Small intestine (tissue), 7 donors: Measurements from ENCODE around the gene CCDC18. TPM values are rescaled to one million over a fixed set of nuclear protein-coding genes. Genes with fewer than 3 reads are reported as not detected.
"Not testable (repeated sequence)": the region's sequence is repeated elsewhere in the genome, so short reads cannot be mapped to it uniquely, and the experiment has no call there.

ENCODE experiments used
- DNase-seq, 2 donors: peaks; one replicate each; pipeline versions ENCODE4 v3.0.0 to v3.0.0-alpha.2; 2013
- FAIRE-seq: peaks from 2 replicates; lab custom pipeline; 2012; peaks lifted over from hg19 to GRCh38; lab: Jason Lieb, UNC
- H3K27ac ChIP-seq, 3 donors: one replicate each; pipeline ENCODE4 v1.5.1; 2013; ENCODE audit warnings: low read length in 2 of 3, mild to moderate bottlenecking in 2 of 3, control low read depth in 1 of 3, inconsistent platforms in 1 of 3, low read depth in 1 of 3, moderate library complexity in 1 of 3
- H3K27me3 ChIP-seq, 3 donors: one replicate each; pipeline ENCODE4 v1.6.1; 2013; ENCODE audit warnings: low read length in 3 of 3, inconsistent platforms in 1 of 3; ENCODE audit not compliant: control insufficient read depth in 3 of 3, insufficient read depth in 3 of 3
- H3K36me3 ChIP-seq, 3 donors: one replicate each; pipeline ENCODE4 v1.6.1; 2013; ENCODE audit warnings: low read length in 3 of 3, inconsistent platforms in 1 of 3, low read depth in 1 of 3, mild to moderate bottlenecking in 1 of 3, moderate library complexity in 1 of 3; ENCODE audit not compliant: control insufficient read depth in 3 of 3, insufficient read depth in 2 of 3
- H3K4me1 ChIP-seq, 3 donors: one replicate each; pipeline ENCODE4 v1.6.1; 2013; ENCODE audit warnings: low read length in 2 of 3, inconsistent platforms in 1 of 3, low read depth in 1 of 3, mild to moderate bottlenecking in 1 of 3, moderate library complexity in 1 of 3; ENCODE audit not compliant: control insufficient read depth in 3 of 3, insufficient read depth in 2 of 3
- H3K4me3 ChIP-seq, 3 donors: one replicate each; pipeline ENCODE4 v1.5.1; 2013; ENCODE audit warnings: low read length in 3 of 3, control low read depth in 1 of 3, inconsistent platforms in 1 of 3, low read depth in 1 of 3, mild to moderate bottlenecking in 1 of 3, moderate library complexity in 1 of 3
- H3K9me3 ChIP-seq, 2 donors: one replicate each; pipeline ENCODE4 v1.6.1; 2013; ENCODE audit warnings: low read depth in 1 of 2, low read length in 1 of 2; ENCODE audit not compliant: control insufficient read depth in 2 of 2, insufficient read depth in 1 of 2
- WGBS, 3 donors: extraction: QIAGEN DNeasy Blood & Tissue Kit; methylation state at CpG; one replicate each; pipeline ENCODE4 v1.1.7; 2013; 5-methylcytosine and 5-hydroxymethylcytosine counted together
- polyA plus RNA-seq, 4 donors: library from polyadenylated mRNA; stranded (reverse) in 3 of 4; unstranded in 1 of 4; fragments of 200-250 nt in 3 of 4; fragments of 120-200 nt in 1 of 4; gene quantifications; one replicate each; pipeline versions ENCODE4 v1.2.1 to v1.2.3, GENCODE V29; 2013
- donor health status: healthy with polysubstance abuse.
- donor health status: control.
- donor health status: control.
- donor health status: Bipolar disorder and iron deficiency.
- donor health status: healthy.

Gene CCDC18
- polyA plus RNA-seq, 4 donors: 1.4 to 6.4 (median 4.3) TPM

DNA sequence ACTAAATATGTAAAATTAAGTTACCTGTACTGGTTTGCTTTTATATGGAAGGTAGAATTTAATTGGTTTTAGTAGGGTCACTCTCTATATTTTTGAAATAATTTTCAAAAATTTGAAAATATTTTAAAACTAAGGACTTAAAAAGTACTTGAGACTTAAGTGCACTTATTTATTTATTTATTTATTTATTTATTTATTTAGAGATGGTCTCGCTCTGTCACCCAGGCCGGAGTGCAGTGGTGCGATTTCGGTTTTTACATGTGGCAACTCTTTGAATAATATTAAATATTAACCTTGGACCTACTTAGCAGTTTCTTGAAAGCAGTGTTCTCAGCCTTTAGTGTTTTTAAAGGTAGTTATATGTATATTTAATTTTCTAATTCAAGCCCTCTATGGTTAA lies 36.8 kb upstream of the CCDC18 start:
- no peaks in the 10 kb centered on the region for H3K4me1 ChIP-seq
- no peak overlapping the region for H3K4me3 ChIP-seq
- H3K27ac ChIP-seq: no peak overlapping the region
- FAIRE-seq (no peak), DNase-seq (no peak)
- no peaks in the 10 kb centered on the region for H3K27me3 ChIP-seq
- WGBS, 3 donors: 94 to 97% (median 95%) methylated on average over 4 of the region's 4 CpGs
- H3K36me3 ChIP-seq: peaks cover 0 to 4% (median 2%) of the 10 kb centered on the region in 3 donors
- H3K9me3 ChIP-seq: no peaks in the 10 kb centered on the region

DNA sequence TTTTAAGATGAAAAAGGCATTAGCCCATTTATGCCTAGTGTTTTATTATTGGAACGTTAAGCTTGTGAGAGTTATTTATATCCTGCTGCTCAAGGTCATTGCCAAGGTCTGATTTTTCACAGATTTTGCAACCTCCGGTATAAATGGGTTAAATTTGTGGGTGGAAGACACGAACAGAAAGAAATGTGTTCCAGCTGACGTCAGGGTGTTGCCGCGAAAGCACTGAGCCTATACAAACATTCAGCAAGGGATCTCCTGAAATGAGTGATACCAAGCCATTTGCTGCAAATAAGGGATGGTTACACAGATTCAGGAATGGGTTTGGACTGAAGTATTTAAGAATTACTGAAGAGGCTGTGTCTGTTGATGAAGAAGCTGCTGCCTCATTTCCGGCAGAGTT lies 32.5 kb upstream of the CCDC18 start:
- DNase-seq (no peak), FAIRE-seq (no peak)
- H3K27me3 ChIP-seq: no peaks in the 10 kb centered on the region

DNA sequence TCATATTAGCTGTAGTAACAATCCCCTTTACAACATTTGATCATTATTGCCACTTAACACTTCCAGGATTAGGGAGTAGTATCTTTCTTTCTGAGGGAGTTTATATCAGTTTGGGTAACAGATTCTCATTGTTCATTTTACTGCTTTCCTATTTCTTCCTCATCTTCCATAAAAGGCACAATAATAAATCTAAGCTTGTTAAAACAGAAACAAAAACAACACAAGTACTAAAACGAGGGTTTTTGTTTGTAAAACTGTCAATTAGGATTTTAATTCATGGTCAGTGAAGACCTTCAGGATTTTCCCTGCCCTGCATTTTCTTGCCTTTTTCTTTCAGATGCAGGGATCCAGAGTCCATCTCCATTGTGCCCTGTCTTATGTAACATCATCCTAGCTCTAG lies 29.8 kb upstream of the CCDC18 start:
- H3K27me3 ChIP-seq: no peaks in the 10 kb centered on the region
- no peaks in the 10 kb centered on the region for H3K9me3 ChIP-seq
- FAIRE-seq (no peak), DNase-seq (no peak)
- no peaks in the 10 kb centered on the region for H3K4me1 ChIP-seq
- no peak overlapping the region for H3K27ac ChIP-seq
- no peak overlapping the region for H3K4me3 ChIP-seq
- H3K36me3 ChIP-seq: peaks cover 6 to 7% (median 7%) of the 10 kb centered on the region in 3 donors
- 27 to 50% (median 37%) methylated on average over 1 of the region's 1 CpG for WGBS, 3 donors

More for the DNA sequence above, 32.5 kb upstream of the CCDC18 start:
- H3K9me3 ChIP-seq: no peaks in the 10 kb centered on the region
- H3K4me1 ChIP-seq: no peaks in the 10 kb centered on the region
- H3K27ac ChIP-seq: no peak overlapping the region
- H3K4me3 ChIP-seq: peak overlapping the region in 1 of 3 donors; percentile 10
- peaks cover 0 to 5% (median 2%) of the 10 kb centered on the region in 3 donors for H3K36me3 ChIP-seq
- WGBS, 3 donors: 56 to 72% (median 68%) methylated on average over 7 of the region's 7 CpGs

DNA sequence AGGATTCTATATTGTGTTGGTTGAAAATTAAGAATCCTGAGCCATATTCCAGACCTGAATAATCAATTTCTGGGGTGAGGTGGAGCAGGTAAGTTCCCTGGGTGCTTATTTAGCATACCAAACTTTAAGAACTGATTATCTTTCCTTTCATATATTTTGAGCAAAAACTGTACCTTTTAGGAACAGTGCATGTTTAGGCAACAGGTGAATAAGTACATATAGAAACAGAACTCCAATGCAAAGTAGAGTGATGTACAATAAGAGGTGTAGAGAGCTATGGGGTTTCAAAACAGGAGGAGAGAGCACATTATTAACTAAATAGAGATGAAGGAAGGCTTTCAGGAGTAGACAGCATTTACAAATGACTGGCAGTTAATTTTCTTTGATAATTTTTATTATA lies 29.1 kb upstream of the CCDC18 start:
- no peaks in the 10 kb centered on the region for H3K4me1 ChIP-seq
- no peaks in the 10 kb centered on the region for H3K9me3 ChIP-seq
- peaks cover 6 to 7% (median 7%) of the 10 kb centered on the region in 3 donors for H3K36me3 ChIP-seq
- H3K27me3 ChIP-seq: no peaks in the 10 kb centered on the region
- no peak overlapping the region for H3K4me3 ChIP-seq
- no peak overlapping the region for H3K27ac ChIP-seq
- FAIRE-seq: no peak
- DNase-seq: no peak

DNA sequence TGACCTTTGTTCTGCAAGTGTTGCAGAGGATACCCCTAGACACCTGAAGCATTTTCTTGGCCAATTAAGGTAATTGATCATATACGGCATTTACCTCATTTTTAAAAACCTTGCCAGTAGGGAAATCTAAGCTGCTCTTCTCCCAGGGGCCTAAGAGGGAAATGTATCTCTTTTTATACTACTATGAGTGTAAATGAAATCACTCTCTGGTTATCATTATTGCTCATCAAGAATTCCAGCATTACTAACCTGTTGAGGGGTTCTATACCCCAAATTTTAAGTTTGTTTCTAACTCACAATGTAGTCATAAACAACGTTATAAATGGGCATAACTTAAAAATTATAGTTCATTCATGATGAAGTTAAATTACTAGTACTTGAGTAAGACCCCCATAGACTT lies 27.7 kb upstream of the CCDC18 start:
- FAIRE-seq (no peak), DNase-seq (no peak)
- Histone ChIP-seq H3K9me3 (no peaks in the 10 kb centered on the region), H3K36me3 (peaks cover 7 to 12% (median 11%) of the 10 kb centered on the region in 3 donors), H3K4me3 (no peak overlapping the region), H3K27ac (no peak overlapping the region), H3K4me1 (no peaks in the 10 kb centered on the region), H3K27me3 (no peaks in the 10 kb centered on the region)
- 83 to 88% (median 84%) methylated on average over 2 of the region's 2 CpGs for WGBS, 3 donors

DNA sequence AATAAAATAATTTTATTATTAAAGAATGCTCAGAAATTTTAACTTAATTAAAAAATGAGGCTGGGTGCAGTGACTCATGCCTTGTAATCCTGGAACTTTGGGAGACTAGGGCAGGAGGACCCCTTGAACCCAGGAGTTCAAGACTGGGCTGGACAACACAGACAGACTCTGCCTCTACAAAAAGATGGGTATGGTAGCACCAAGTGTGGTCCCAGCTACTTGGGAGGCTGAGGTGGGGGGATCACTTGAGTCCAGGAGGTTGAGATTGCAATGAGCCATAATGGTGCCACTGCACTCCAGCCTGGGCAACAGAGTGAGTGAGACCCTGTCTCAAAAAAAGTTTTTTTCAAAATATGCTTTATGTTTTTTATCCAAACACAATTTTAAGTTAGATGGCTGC lies 25.6 kb upstream of the CCDC18 start:
- no peak for FAIRE-seq

DNA sequence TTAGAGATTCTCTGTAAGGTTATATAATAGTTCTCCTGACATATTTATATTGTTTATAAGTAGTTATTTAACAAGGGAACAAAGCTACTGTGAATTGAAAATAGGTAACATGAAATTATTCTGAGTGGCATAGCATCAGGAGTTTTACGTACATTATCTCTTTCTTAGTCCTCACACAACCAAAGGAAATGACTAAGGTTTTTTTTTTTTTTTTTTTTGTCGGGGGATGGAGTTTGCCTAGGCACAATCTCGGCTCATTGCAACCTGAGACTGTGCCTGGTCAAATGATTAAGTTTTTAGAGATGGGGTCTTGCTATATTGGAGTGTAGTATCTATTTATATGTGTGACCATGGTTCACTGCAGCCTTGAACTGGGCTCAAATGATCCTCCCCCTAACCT lies 25.2 kb upstream of the CCDC18 start:
- Histone ChIP-seq H3K9me3 (no peaks in the 10 kb centered on the region), H3K4me1 (no peaks in the 10 kb centered on the region), H3K27me3 (no peaks in the 10 kb centered on the region), H3K4me3 (no peak overlapping the region), H3K27ac (no peak overlapping the region), H3K36me3 (peaks cover 5 to 17% (median 8%) of the 10 kb centered on the region in 3 donors)
- DNase-seq: no peak
- no peak for FAIRE-seq
- 65 to 80% (median 75%) methylated on average over 3 of the region's 3 CpGs for WGBS, 3 donors

More for the DNA sequence above, 25.6 kb upstream of the CCDC18 start:
- Histone ChIP-seq H3K27ac (no peak overlapping the region), H3K27me3 (no peaks in the 10 kb centered on the region), H3K36me3 (peaks cover 7 to 17% (median 8%) of the 10 kb centered on the region in 3 donors), H3K9me3 (no peaks in the 10 kb centered on the region), H3K4me1 (no peaks in the 10 kb centered on the region), H3K4me3 (no peak overlapping the region)
- no peak for DNase-seq

DNA sequence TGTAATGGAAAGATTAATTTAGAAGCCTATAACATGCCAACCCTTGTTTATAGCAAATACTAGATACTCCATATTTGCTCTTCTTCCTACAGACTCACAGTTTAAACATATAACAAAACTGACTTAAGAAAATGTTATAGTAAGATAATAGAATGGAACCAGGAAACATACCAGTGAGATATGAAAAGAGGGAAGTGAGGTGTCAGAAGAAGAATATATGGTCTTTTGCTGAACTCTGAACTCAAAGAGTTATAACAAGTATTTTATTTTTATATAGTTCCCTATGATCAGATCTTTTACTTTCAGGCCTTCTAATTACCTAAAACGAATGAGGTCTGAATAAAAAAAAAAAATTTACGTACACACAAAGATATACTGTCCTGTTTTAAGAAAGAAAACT lies 21.2 kb upstream of the CCDC18 start:
- FAIRE-seq (no peak), DNase-seq (peak in 1 of 2 donors; percentile 9)
- 47 to 61% (median 55%) methylated on average over 2 of the region's 2 CpGs for WGBS, 3 donors
- Histone ChIP-seq H3K27me3 (no peaks in the 10 kb centered on the region), H3K9me3 (no peaks in the 10 kb centered on the region), H3K4me1 (no peaks in the 10 kb centered on the region), H3K27ac (no peak overlapping the region), H3K36me3 (peaks cover 6 to 25% (median 7%) of the 10 kb centered on the region in 3 donors), H3K4me3 (no peak overlapping the region)

DNA sequence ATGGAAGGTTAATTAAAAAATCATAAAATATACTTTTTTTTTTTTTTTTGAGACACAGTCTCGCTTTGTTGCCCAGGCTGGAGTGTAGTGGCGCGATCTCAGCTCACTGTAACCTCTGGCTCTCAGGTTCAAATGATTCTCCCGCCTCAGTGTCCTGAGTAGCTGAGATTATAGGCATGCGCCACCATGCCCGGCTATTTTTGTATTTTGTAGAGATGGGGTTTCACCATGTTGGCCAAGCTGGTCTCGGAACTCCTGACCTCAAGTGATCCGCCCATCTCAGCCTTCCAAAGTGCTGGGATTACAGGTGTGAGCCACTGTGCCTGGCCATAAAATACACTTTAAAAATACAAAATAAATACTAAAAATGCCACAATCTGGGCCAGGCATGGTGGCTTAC lies 17.2 kb upstream of the CCDC18 start:
- H3K4me1 ChIP-seq, H3K27ac ChIP-seq, H3K4me3 ChIP-seq, FAIRE-seq, H3K9me3 ChIP-seq, H3K27me3 ChIP-seq, DNase-seq: not testable (repeated sequence)
- peaks cover 0 to 13% (median 2%) of the 10 kb centered on the region in 3 donors for H3K36me3 ChIP-seq
- 97 to 99% (median 97%) methylated on average over 8 of the region's 8 CpGs for WGBS, 3 donors
